Measurements from ENCODE around the gene ARFGAP2.
A peak's percentile ranks its signal among the peaks of the same experiment; 100 is the strongest.
"Not testable (repeated sequence)": the region's sequence is repeated elsewhere in the genome, so short reads cannot be mapped to it uniquely, and the experiment has no call there.

Gene ARFGAP2

DNA sequence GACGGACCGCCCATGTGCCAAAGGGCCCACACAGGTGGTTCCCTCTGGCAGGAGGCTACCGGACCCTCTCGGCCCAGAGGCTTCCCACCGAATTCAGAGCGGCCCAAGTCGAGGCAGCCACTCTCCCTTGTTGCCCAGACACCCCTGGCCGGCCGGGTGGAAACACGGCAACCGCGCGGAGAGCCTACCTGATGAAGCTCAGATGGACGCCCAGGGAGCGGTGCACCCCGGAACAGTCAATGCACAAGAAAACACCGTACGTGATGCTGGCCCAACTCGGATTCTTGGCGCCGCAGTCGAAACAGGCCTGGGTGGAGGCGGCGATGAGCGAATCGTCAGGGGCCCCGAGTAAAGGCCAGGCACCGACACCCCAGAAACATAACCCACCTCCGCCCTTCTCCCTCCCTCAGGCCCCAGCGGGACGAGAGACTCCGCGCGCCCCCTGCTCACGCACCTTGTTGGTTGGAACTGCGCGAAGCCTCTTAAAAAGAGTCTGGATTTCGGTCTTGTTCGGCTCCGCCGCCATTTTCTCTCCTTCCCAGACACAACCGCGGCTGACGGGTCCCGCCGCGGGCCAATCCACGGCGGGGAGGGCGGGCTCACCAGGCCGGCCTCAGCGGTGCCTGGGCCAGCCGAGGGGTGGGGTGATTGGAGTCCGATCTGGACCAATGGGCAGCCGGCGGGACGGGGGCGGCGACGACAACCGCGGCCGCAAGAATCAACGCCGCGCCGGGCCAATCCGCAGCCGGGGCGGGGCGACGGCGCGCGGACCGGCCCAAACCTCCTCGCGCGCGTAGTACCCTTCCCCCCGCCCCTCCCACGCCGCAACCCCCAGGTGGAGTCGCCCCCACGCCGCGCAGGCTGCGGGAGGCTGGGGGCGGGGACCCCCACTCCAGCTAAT lies at the start of gene ARFGAP2:
ARFGAP2 (minus strand) TSS at position 552 of the 901 bp plus-strand sequence; CDS start at position 526, 26 bp downstream.
- DNase-seq = peak; percentile 75 to 98 (median 96)

DNA sequence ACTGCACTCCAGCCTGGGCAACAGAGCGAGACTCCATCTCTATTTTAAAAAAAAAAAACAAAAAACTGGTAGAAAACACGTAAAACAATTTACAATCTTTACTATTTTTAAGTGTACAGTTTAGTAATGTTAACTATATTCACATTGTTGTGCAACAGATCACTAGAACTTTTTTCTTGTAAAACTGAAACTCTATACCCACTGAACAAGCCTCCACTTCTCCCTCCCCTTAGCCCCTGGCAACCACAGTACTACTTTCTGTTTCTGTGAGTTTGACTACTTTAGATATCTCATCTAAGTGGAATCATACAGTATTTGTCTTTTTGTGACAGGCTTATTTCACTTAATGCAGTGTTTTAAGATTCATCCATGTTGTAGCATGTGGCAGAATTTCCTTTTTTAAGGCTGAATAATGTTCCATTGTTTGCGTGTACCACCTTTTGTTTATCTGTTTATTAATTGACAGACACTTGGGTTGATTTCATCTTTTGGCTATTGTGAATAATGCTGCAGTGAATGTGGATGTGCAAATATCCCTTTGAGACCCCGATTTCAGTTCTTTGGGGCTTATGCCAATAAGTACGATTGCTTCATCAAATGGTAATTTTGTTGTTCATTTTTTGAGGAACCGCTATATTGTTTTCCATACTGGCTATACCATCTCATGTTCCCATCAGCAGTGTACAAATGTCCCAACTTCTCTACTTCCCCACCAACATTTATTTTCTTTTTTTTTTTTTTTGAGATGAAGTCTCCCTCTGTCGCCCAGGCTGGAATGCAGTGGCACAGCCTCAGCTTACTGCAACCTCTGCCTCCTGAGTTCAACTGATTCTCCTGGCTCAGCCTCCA lies 49.1 kb upstream of the ARFGAP2 start:
- no peak for DNase-seq

GRCh38 chr11:47222696-47223095 lies 46.0 kb upstream of the ARFGAP2 start:
- DNase-seq = no peak

GRCh38 chr11:47220401-47220821 lies 43.7 kb upstream of the ARFGAP2 start:
- no peak for DNase-seq

GRCh38 chr11:47216121-47216798 lies 39.6 kb upstream of the ARFGAP2 start:
- peak in 4 of 14 donors; percentile 11 to 66 (median 17) for DNase-seq

DNA sequence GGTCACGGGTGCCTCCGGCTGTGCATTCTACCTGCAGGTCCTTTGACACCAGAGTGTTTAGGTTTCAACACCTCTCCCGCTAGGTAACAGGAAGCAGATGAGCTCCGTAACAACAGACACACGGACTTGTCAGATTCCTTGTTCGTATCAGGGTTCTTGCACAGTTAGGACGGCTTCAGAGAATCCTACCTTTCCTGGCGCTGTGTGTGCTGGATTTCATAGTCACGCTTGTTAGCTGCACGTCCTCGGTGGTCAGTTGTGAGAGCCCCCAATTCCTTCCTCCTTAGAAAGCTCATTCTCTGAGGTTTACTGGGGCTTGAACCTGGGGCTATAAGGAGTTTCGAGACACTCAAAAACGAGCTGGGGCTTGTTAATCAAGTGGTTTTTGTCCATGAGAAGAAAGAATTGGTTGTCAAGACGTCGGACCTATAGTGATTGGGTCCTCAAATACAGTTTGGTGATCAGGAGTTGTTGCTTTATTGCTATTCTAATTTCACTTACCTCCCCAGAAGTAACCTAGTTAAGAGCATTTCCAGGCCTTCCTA lies 38.8 kb upstream of the ARFGAP2 start:
- DNase-seq = peak in 1 of 14 donors; percentile 44

DNA sequence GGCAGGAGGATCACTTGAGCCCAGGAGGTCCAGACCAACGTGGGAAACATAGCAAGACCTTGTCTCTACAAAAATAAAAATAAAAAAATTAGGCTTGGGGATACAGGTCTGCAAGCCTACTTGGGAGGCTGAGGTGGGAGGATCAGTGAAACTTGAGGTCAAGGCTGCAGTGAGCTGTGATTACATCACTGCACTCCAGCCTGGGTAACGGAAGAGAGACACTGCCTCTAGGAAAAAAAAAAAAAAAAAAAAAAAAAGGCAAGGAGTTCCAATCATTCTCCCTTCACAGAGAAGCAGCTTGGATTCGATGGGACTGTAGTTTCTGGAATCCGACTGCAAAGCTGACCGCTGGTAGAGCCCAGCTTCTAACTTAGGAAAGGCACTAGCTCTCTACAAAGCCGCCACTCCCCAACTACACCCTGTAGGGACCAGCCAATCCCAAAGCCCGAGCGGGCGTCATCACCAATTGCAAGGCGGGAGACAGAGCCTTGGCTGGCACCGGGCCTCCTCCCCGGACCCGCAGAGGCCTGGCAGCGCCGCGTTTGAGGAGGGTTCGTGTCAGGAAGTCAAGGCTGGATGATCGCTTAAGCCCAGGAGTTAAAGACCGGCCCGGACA lies 37.4 kb upstream of the ARFGAP2 start:
- peak; percentile 36 to 95 (median 88) for DNase-seq

DNA sequence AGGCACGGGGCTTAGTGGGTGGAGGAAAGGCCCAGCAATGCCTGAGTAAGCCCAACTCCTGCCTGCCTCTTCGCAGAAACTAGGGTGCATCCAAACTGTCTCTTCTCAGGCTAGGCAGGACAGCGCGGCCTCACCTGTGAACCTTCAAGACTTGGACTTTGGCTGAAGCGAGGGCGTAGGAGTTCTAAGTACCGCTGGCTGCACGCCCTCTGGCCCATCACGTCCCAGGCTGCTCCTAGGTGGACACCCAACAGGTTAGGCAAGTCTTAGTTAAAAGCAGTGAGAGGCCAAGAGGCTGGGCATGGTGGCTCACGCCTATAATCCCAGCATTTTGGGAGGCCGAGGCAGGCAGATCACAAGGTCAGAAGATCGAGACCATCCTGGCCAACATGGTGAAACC lies 36.3 kb upstream of the ARFGAP2 start:
- no peak for DNase-seq

- DNase-seq = no peak
Observed at GRCh38 chr11:47208628-47209027, 31.9 kb upstream of the ARFGAP2 start.

- not testable (repeated sequence) for DNase-seq
Observed at GRCh38 chr11:47208008-47208552, 31.4 kb upstream of the ARFGAP2 start.

DNA sequence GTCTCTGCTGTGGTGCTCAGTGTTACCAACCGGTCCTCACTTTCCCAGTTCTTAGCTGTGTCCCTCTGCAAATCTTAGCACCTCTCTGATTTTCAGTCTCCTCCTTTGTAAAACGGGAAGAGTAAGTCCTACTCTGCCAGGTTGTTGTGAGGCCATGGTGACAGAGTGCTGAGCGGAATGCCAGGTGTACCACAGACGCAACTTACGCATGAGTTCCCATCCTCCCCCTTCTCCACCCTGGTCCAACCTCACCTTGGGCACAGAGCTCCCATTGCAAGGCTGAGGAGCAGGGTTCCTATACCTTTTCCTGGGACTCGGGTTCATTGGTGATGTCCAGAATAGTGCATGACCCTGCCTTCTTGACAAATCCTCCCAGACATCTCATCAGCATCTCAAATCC lies 30.8 kb upstream of the ARFGAP2 start:
- DNase-seq = no peak

DNA sequence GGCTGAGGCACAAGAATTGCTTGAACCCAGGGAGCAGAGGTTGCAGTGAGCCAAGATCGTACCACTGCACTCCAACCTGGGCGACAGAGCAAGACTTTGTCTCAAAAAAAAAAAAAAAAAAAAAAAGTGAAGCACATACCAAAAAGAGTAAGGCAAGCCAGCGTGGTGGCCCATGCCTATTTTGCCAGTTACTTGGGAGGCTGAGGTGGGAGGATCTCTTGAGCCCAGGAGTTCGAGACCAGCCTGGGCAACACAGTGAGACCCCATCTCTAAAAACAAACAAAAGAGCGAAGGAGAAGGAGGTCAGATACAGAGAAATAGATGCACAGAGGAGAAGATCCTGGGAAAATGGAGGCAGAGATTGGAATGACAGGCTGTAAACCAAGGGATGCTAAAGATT lies 29.9 kb upstream of the ARFGAP2 start:
- DNase-seq = not testable (repeated sequence)

GRCh38 chr11:47204637-47204989 lies 27.9 kb upstream of the ARFGAP2 start:
- DNase-seq = no peak

GRCh38 chr11:47202576-47202975 lies 25.9 kb upstream of the ARFGAP2 start:
- no peak for DNase-seq

GRCh38 chr11:47201015-47201414 lies 24.3 kb upstream of the ARFGAP2 start:
- no peak for DNase-seq

DNA sequence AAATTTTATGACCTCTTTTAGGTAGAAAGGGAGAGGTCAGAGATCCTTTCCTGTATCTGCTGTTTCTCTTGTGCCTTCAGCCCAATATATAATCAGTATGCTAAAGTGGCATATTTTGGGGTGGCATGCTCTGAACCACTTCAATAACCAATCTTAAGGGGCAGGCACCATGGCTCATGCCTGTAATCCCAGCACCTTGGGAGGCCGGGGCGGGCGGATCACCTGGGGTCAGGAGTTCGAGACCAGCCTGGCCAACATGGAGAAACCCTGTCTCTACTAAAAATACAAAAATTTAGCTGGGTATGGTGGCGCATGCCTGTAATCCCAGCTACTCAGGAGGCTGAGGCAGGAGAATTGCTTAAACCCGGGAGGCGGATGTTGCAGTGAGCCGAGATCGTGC lies 21.5 kb upstream of the ARFGAP2 start:
- not testable (repeated sequence) for DNase-seq

GRCh38 chr11:47192111-47192510 lies 15.4 kb upstream of the ARFGAP2 start:
- DNase-seq = no peak

DNA sequence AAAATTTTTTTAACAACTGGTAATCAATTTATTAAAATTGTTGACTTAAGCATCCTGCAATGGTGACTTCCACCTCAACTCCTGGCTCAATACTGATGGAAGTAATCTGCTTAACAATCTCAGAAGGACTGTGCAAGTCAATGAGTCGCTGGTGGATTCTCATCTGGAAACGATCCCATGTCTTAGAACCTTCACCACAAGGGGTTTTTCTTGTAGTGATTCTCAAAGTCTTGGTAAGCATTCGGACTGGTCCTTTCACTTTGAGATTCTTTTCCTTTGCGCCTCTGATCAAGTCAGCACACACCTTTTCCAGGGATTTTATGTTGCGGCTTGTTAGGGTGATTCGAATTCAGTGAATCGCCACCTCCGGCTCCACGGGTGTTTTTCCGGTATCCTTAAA lies 14.5 kb upstream of the ARFGAP2 start:
- DNase-seq = not testable (repeated sequence)

GRCh38 chr11:47189100-47189834 lies 12.6 kb upstream of the ARFGAP2 start:
- DNase-seq = no peak

GRCh38 chr11:47188259-47188658 lies 11.6 kb upstream of the ARFGAP2 start:
- DNase-seq = no peak

DNA sequence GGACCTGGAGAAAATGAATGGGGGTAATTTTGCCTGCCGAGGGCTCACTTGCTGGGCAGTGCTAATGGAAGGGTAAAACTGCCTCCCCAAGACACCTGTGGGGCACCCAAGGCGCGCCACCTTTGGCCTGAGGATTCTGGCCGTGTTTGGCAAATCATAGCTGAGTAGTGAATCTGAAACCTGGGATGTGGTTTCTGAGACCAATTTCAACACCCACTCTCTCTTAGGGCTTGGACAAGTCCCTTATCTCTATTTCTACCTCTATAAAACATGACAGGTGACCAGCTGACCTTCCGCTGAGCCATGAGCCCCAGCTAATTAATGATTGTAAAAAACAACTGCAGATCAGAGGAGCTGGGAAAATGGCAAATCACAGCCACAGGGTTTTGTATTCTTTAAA lies 11.0 kb upstream of the ARFGAP2 start:
- peak in 1 of 14 donors; percentile 60 for DNase-seq
